HCT116 (cell line): ENCODE results near the gene OR2A25. TPM values are rescaled to one million over a fixed set of nuclear protein-coding genes. Genes with fewer than 3 reads are reported as not detected.

Experiments used
- ATAC-seq: fragments of 200-7000 bp; cut with Tn5 transposase; 2 replicates; pipeline ENCODE4 v1.9.1; 2020; ENCODE audit warnings: mild to moderate bottlenecking, moderate library complexity
- BruUV-seq: library from RNA; stranded (reverse); fragments of 400-500 nt; replicated peaks from 2 replicates; lab custom pipeline; 2021; lab: Mats Ljungman, UMichigan
- CTCF ChIA-PET: fragments of 300-600 bp; sonication (Branson Sonifier 250); formaldehyde crosslinking; loops from one replicate; lab custom pipeline; 2021; ENCODE audit warnings: antibody characterized with exemption; lab: Charles Lee
- POLR2A ChIA-PET: fragments of 300-600, 350-600 bp; sonication (Branson Sonifier 250); formaldehyde crosslinking; loops from one replicate; lab custom pipeline; 2021; ENCODE audit warnings: antibody characterized with exemption; lab: Charles Lee
- RAD21 ChIA-PET, 2 experiments: fragments of 300-600 bp; sonication (Branson Sonifier 250); formaldehyde crosslinking; loops; one replicate each; lab custom pipeline; 2023; ENCODE audit warnings: low total read pairs in 2 of 2; ENCODE audit not compliant: uncharacterized antibody in 2 of 2, unreplicated experiment in 2 of 2, low non-redundant PET in 1 of 2; lab: Charles Lee
- DNase-seq: peaks from one replicate; pipeline ENCODE4 v3.0.0-alpha.2; 2010; ENCODE audit warnings: low read depth, low spot score
- H2AFZ ChIP-seq: fragments of 200-600 bp; shearing (Covaris generic), sonication (generic); 2 replicates; pipeline ENCODE4 v1.6.1; 2017; ENCODE audit warnings: low read depth, mixed run types, mixed read lengths, antibody characterized with exemption, low read length; ENCODE audit not compliant: poor library complexity, severe bottlenecking
- H3K27ac ChIP-seq: 2 replicates; pipeline ENCODE4 v1.5.1; 2012; ENCODE audit warnings: low read depth, low read length
- H3K27me3 ChIP-seq: fragments of 200-600 bp; sonication (generic); 2 replicates; pipeline ENCODE4 v1.6.1; 2016; ENCODE audit warnings: mixed run types, low read length, mixed read lengths; ENCODE audit not compliant: insufficient read depth
- H3K36me3 ChIP-seq, 2 experiments: fragments of 200-500 bp in 1 of 2; fragments of 200-600 bp in 1 of 2; sonication (Bioruptor generic) in 1 of 2; sonication (generic) in 1 of 2; 2 replicates each; pipeline versions ENCODE4 v1.5.1 to v1.6.1; 2014 to 2016; ENCODE audit warnings: low read length in 2 of 2, inconsistent platforms in 1 of 2, mixed read lengths in 1 of 2, mixed run types in 1 of 2; ENCODE audit not compliant: insufficient read depth in 2 of 2, control insufficient read depth in 1 of 2
- H3K4me1 ChIP-seq, 2 experiments: fragments of 200-600 bp in 1 of 2; sonication (generic) in 1 of 2; 2 replicates each; pipeline versions ENCODE4 v1.5.1 to v1.6.1; 2012 to 2017; ENCODE audit warnings: low read length in 2 of 2, inconsistent platforms in 1 of 2, mild to moderate bottlenecking in 1 of 2, mixed read lengths in 1 of 2, mixed run types in 1 of 2, moderate library complexity in 1 of 2; ENCODE audit not compliant: insufficient read depth in 2 of 2, control insufficient read depth in 1 of 2
- H3K4me2 ChIP-seq: fragments of 200-600 bp; sonication (generic); 2 replicates; pipeline ENCODE4 v1.6.1; 2017; ENCODE audit warnings: mixed run types, low read length, mixed read lengths
- H3K4me3 ChIP-seq, 2 experiments: fragments of 200-600 bp in 1 of 2; sonication (generic) in 1 of 2; replicated peaks in 1 of 2; 2 replicates each; pipeline ENCODE4 v1.5.1; 2011 to 2016; ENCODE audit warnings: low read length in 2 of 2, control low read depth in 1 of 2, low read depth in 1 of 2, mild to moderate bottlenecking in 1 of 2, mixed read lengths in 1 of 2, mixed run types in 1 of 2
- H3K79me2 ChIP-seq: fragments of 200-600 bp; sonication (generic); 2 replicates; pipeline ENCODE4 v1.6.1; 2017; ENCODE audit warnings: mild to moderate bottlenecking, mixed run types, low read length, moderate library complexity, mixed read lengths; ENCODE audit not compliant: insufficient read depth
- H3K9ac ChIP-seq: fragments of 200-600 bp; sonication (generic); 2 replicates; pipeline ENCODE4 v1.6.1; 2016; ENCODE audit warnings: low read length, mixed read lengths
- H3K9me2 ChIP-seq: fragments of 200-600 bp; sonication (generic), shearing (Covaris generic); 2 replicates; pipeline ENCODE4 v1.6.1; 2017; ENCODE audit warnings: mixed run types, mild to moderate bottlenecking, moderate library complexity; ENCODE audit not compliant: insufficient read depth
- H3K9me3 ChIP-seq, 2 experiments: fragments of 200-500 bp in 1 of 2; fragments of 200-600 bp in 1 of 2; sonication (Bioruptor generic) in 1 of 2; sonication (generic) in 1 of 2; 2 replicates each; pipeline ENCODE4 v1.6.1; 2014 to 2017; ENCODE audit warnings: low read length in 2 of 2, mixed read lengths in 2 of 2, inconsistent platforms in 1 of 2, low read depth in 1 of 2, mild to moderate bottlenecking in 1 of 2, mixed run types in 1 of 2, moderate library complexity in 1 of 2; ENCODE audit not compliant: control insufficient read depth in 1 of 2, insufficient read depth in 1 of 2
- H4K20me1 ChIP-seq: fragments of 200-600 bp; sonication (generic), shearing (Covaris generic); 2 replicates; pipeline ENCODE4 v1.6.1; 2017; ENCODE audit warnings: mixed run types, mild to moderate bottlenecking, moderate library complexity; ENCODE audit not compliant: insufficient read depth
- ATF3 ChIP-seq: IDR thresholded peaks from 2 replicates; pipeline ENCODE4 v1.6.1; 2012
- CEBPB ChIP-seq: IDR thresholded peaks from 2 replicates; pipeline ENCODE4 v1.6.1; 2012; ENCODE audit warnings: low read depth
- EGR1 ChIP-seq: IDR thresholded peaks from 2 replicates; pipeline ENCODE4 v1.6.1; 2012; ENCODE audit warnings: low read depth
- EZH2 ChIP-seq: fragments of 200-600 bp; sonication (generic); IDR thresholded peaks from 2 replicates; pipeline ENCODE4 v1.6.1; 2017; ENCODE audit warnings: antibody characterized with exemption, mixed run types
- EZH2phosphoT487 ChIP-seq: fragments of 200-600 bp; IDR thresholded peaks from 2 replicates; pipeline ENCODE4 v1.6.1; 2018; ENCODE audit warnings: antibody characterized with exemption, borderline replicate concordance
- FOSL1 ChIP-seq: IDR thresholded peaks from 2 replicates; pipeline ENCODE4 v1.6.1; 2012; ENCODE audit warnings: low read depth
- JUND ChIP-seq: IDR thresholded peaks from 2 replicates; pipeline ENCODE4 v1.6.1; 2012
- POLR2AphosphoS5 ChIP-seq: IDR thresholded peaks from 2 replicates; pipeline ENCODE4 v1.6.1; 2011; ENCODE audit warnings: mild to moderate bottlenecking, low read depth, low read length, moderate library complexity
- SP1 ChIP-seq: IDR thresholded peaks from 2 replicates; pipeline ENCODE4 v1.6.1; 2012; ENCODE audit warnings: low read depth
- YY1 ChIP-seq: IDR thresholded peaks from 2 replicates; pipeline ENCODE4 v1.6.1; 2011; ENCODE audit warnings: low read length, low read depth, moderate library complexity, mild to moderate bottlenecking; ENCODE audit not compliant: insufficient replicate concordance; ENCODE audit errors: extremely low read depth
- ZFX ChIP-seq: fragments of 450-650 bp; IDR thresholded peaks from 2 replicates; pipeline ENCODE4 v1.6.1; 2017
- ZNF274 ChIP-seq: fragments of 200-500 bp; sonication (Bioruptor generic); IDR thresholded peaks from 2 replicates; pipeline ENCODE4 v1.6.1; 2014; ENCODE audit warnings: mild to moderate bottlenecking, low read depth, low read length, inconsistent platforms
- intact Hi-C: fragments of 100-400 bp; cut with micrococcal nuclease; formaldehyde crosslinking; loops from 2 replicates; pipeline ENCODE4 v1.10.0; 2022
- total RNA-seq: library from RNA; stranded (reverse); gene quantifications from one replicate; pipeline ENCODE4 v1.2.1, GENCODE V29; 2021; ENCODE audit not compliant: unreplicated experiment
- TF ChIP-seq, protein P1 (sequence below): IDR thresholded peaks from 2 replicates; pipeline ENCODE4 v1.6.1; 2012; ENCODE audit warnings: low read depth
- TF ChIP-seq, protein P2 (sequence below): IDR thresholded peaks from 2 replicates; pipeline ENCODE4 v1.6.1; 2011; ENCODE audit warnings: mild to moderate bottlenecking, low read length, moderate library complexity; ENCODE audit not compliant: insufficient replicate concordance; ENCODE audit errors: extremely low read depth
- TF ChIP-seq, protein P3 (sequence below): IDR thresholded peaks from 2 replicates; pipeline ENCODE4 v1.6.1; 2012

Gene OR2A25
- total RNA-seq, 1 experiment from 2014 or later, result not detected

- ChIA-PET RAD21 (no interaction called here), POLR2A (no interaction called here), CTCF (interaction anchor here (1.3 to 1.8 kb wide), 3 partner anchors 100 to 291 kb away, joined by 5 to 8 read pairs (median 6); partner anchors contain the start of gene TCAF1)
- Histone ChIP-seq H3K27me3 (no peaks in the 10 kb centered on the region), H3K79me2 (no peaks in the 10 kb centered on the region), H4K20me1 (no peaks in the 10 kb centered on the region), H3K36me3 (no peaks in the 10 kb centered on the region), H3K4me2 (peak overlapping the region; percentile 33; the same call in 1 of the 2 replicates), H3K27ac (no peak overlapping the region), H3K4me1 (peaks cover 0 to 6% of the 10 kb centered on the region in 2 experiments; a peak in 2 of 4 replicates), H2AFZ (peak overlapping the region; percentile 70), H3K9me2 (no peaks in the 10 kb centered on the region), H3K4me3 (no peak overlapping the region), H3K9me3 (no peaks in the 10 kb centered on the region), H3K9ac (no peak overlapping the region)
- ATAC-seq (no peak), DNase-seq (no peak)
- intact Hi-C loops, result loop anchor here (5.0 to 10.0 kb wide), 2 partner anchors 99 to 123 kb away; partner anchors contain the start of gene TCAF1
- BruUV-seq, result no TSS peak
- TF ChIP-seq SP1 (peak; percentile 26; the same call in 1 of the 2 replicates), ZNF274 (no peak)
Measured at GRCh38 chr7:144027974-144028373, 41.6 kb upstream of the OR2A25 start.

DNA sequence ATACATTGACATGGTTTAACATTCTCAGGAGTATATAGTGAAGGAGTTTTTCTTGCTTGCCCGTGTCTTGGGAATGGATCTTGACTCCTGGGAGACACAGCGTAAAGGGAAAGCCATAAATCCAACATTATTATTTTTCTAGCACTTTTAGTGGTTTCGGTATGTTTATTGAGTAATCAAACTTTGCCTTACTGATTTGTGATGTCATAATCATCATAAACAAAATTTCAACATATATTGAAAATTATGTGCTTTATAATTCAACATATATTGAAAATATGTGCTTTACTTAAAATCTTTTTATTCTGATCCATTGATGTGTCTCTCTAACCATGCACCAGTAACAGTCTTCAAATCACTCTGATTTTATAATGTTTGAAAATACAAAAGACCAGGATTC, 41.1 kb upstream of the OR2A25 start:
- CTCF ChIA-PET, result interaction anchor here (1.3 to 1.8 kb wide), 3 partner anchors 100 to 292 kb away, joined by 5 to 8 read pairs (median 6); partner anchors contain the start of gene TCAF1
- no TSS peak for BruUV-seq
- H3K79me2 ChIP-seq, result no peaks in the 10 kb centered on the region
- H3K27ac ChIP-seq, result no peak overlapping the region
- DNase-seq, result no peak
- no peaks in the 10 kb centered on the region for H4K20me1 ChIP-seq
- H3K9me2 ChIP-seq, result no peaks in the 10 kb centered on the region
- ATAC-seq, result no peak
- no peak for TF ChIP-seq ZFX
- TF ChIP-seq EZH2, result no peak
- TF ChIP-seq FOSL1, result no peak
- TF ChIP-seq EGR1, result no peak
- no peak for TF ChIP-seq EZH2phosphoT487
- TF ChIP-seq, protein P1, sequence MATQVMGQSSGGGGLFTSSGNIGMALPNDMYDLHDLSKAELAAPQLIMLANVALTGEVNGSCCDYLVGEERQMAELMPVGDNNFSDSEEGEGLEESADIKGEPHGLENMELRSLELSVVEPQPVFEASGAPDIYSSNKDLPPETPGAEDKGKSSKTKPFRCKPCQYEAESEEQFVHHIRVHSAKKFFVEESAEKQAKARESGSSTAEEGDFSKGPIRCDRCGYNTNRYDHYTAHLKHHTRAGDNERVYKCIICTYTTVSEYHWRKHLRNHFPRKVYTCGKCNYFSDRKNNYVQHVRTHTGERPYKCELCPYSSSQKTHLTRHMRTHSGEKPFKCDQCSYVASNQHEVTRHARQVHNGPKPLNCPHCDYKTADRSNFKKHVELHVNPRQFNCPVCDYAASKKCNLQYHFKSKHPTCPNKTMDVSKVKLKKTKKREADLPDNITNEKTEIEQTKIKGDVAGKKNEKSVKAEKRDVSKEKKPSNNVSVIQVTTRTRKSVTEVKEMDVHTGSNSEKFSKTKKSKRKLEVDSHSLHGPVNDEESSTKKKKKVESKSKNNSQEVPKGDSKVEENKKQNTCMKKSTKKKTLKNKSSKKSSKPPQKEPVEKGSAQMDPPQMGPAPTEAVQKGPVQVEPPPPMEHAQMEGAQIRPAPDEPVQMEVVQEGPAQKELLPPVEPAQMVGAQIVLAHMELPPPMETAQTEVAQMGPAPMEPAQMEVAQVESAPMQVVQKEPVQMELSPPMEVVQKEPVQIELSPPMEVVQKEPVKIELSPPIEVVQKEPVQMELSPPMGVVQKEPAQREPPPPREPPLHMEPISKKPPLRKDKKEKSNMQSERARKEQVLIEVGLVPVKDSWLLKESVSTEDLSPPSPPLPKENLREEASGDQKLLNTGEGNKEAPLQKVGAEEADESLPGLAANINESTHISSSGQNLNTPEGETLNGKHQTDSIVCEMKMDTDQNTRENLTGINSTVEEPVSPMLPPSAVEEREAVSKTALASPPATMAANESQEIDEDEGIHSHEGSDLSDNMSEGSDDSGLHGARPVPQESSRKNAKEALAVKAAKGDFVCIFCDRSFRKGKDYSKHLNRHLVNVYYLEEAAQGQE, result no peak
- TF ChIP-seq, protein P2, sequence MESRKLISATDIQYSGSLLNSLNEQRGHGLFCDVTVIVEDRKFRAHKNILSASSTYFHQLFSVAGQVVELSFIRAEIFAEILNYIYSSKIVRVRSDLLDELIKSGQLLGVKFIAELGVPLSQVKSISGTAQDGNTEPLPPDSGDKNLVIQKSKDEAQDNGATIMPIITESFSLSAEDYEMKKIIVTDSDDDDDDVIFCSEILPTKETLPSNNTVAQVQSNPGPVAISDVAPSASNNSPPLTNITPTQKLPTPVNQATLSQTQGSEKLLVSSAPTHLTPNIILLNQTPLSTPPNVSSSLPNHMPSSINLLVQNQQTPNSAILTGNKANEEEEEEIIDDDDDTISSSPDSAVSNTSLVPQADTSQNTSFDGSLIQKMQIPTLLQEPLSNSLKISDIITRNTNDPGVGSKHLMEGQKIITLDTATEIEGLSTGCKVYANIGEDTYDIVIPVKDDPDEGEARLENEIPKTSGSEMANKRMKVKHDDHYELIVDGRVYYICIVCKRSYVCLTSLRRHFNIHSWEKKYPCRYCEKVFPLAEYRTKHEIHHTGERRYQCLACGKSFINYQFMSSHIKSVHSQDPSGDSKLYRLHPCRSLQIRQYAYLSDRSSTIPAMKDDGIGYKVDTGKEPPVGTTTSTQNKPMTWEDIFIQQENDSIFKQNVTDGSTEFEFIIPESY, result no peak
- TF ChIP-seq JUND, result no peak
- TF ChIP-seq, protein P3, sequence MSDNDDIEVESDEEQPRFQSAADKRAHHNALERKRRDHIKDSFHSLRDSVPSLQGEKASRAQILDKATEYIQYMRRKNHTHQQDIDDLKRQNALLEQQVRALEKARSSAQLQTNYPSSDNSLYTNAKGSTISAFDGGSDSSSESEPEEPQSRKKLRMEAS, result no peak
- TF ChIP-seq YY1, result no peak
- no peak for TF ChIP-seq CEBPB
- no peak for TF ChIP-seq ATF3
- no peak for TF ChIP-seq POLR2AphosphoS5
- TF ChIP-seq, all 23 proteins: peak for 0
- ChIA-PET POLR2A (no interaction called here), RAD21 (no interaction called here)
- Histone ChIP-seq H3K4me2 (no peak overlapping the region; the same call in 1 of the 2 replicates), H3K9me3 (no peaks in the 10 kb centered on the region), H3K9ac (no peak overlapping the region), H3K27me3 (no peaks in the 10 kb centered on the region), H3K4me3 (no peak overlapping the region), H3K4me1 (peaks cover 0 to 6% of the 10 kb centered on the region in 2 experiments; a peak in 2 of 4 replicates), H3K36me3 (no peaks in the 10 kb centered on the region), H2AFZ (peak overlapping the region; percentile 70)
- intact Hi-C loops, result loop anchor here (5.0 to 10.0 kb wide), 2 partner anchors 99 to 124 kb away; partner anchors contain the start of gene TCAF1
